GM23338 (cell line): ENCODE results near the gene PDE4C. TPM values are rescaled to one million over a fixed set of nuclear protein-coding genes. Genes with fewer than 3 reads are reported as not detected.

Experiments used
- ATAC-seq: fragments of 200-7000 bp; cut with Tn5 transposase; 3 replicates; pipeline ENCODE4 v1.9.1; 2020
- DNase-seq: peaks from one replicate; pipeline ENCODE4 v3.0.0-alpha.2; 2015; ENCODE audit warnings: low spot score
- H2AFZ ChIP-seq: fragments of 200-600 bp; sonication (generic); 2 replicates; pipeline ENCODE4 v1.8.0; 2016; ENCODE audit warnings: antibody characterized with exemption, mild to moderate bottlenecking, moderate library complexity
- H3F3A ChIP-seq: fragments of 200-600 bp; sonication (generic); replicated peaks from 2 replicates; pipeline ENCODE4 v1.8.0; 2017; ENCODE audit warnings: antibody characterized with exemption, mixed run types, low read depth
- H3K27ac ChIP-seq: fragments of 200-600 bp; sonication (generic); 2 replicates; pipeline ENCODE4 v1.6.1; 2016; ENCODE audit warnings: low read depth
- H3K27me3 ChIP-seq: fragments of 200-600 bp; sonication (generic); 2 replicates; pipeline ENCODE4 v1.8.0; 2016; ENCODE audit warnings: mild to moderate bottlenecking, mixed run types, moderate library complexity; ENCODE audit not compliant: insufficient read depth
- H3K36me3 ChIP-seq: fragments of 200-600 bp; sonication (generic); 2 replicates; pipeline ENCODE4 v1.8.0; 2016; ENCODE audit warnings: mild to moderate bottlenecking; ENCODE audit not compliant: insufficient read depth
- H3K4me1 ChIP-seq: fragments of 200-600 bp; sonication (generic); 2 replicates; pipeline ENCODE4 v1.8.0; 2016; ENCODE audit warnings: mild to moderate bottlenecking, moderate library complexity; ENCODE audit not compliant: insufficient read depth
- H3K4me2 ChIP-seq: fragments of 200-600 bp; sonication (generic); 2 replicates; pipeline ENCODE4 v1.7.1; 2017; ENCODE audit warnings: mixed run types
- H3K4me3 ChIP-seq: fragments of 200-600 bp; sonication (generic); 2 replicates; pipeline ENCODE4 v1.6.1; 2016; ENCODE audit warnings: mixed run types
- H3K79me2 ChIP-seq: fragments of 200-600 bp; sonication (generic); replicated peaks from 2 replicates; pipeline ENCODE4 v1.8.0; 2017; ENCODE audit warnings: mild to moderate bottlenecking; ENCODE audit not compliant: insufficient read depth
- H3K9me2 ChIP-seq: fragments of 200-600 bp; sonication (generic); 2 replicates; pipeline ENCODE4 v1.8.0; 2017; ENCODE audit not compliant: insufficient read depth
- H4K20me1 ChIP-seq: fragments of 200-600 bp; sonication (generic); replicated peaks from 2 replicates; pipeline ENCODE4 v1.8.0; 2017; ENCODE audit warnings: mild to moderate bottlenecking; ENCODE audit not compliant: insufficient read depth
- H3K27ac Mint-ChIP-seq: 2 replicates; pipeline ENCODE4 v1.8.0; 2020; ENCODE audit warnings: inconsistent platforms, mild to moderate bottlenecking, moderate library complexity, mixed read lengths
- H3K27me3 Mint-ChIP-seq: 3 replicates; pipeline ENCODE4 v1.8.0; 2022; ENCODE audit warnings: low read depth, mild to moderate bottlenecking, moderate library complexity, mixed read lengths, inconsistent platforms; ENCODE audit not compliant: insufficient read depth, poor library complexity
- H3K36me3 Mint-ChIP-seq: 3 replicates; pipeline ENCODE4 v1.8.0; 2021; ENCODE audit warnings: low read depth, mild to moderate bottlenecking, inconsistent platforms, moderate library complexity, mixed read lengths
- H3K4me1 Mint-ChIP-seq: 3 replicates; pipeline ENCODE4 v1.8.0; 2020; ENCODE audit warnings: mild to moderate bottlenecking, inconsistent platforms, mixed read lengths
- H3K4me3 Mint-ChIP-seq: 3 replicates; pipeline ENCODE4 v1.8.0; 2021; ENCODE audit warnings: moderate library complexity, mild to moderate bottlenecking, inconsistent platforms, mixed read lengths
- H3K9me3 Mint-ChIP-seq: 3 replicates; pipeline ENCODE4 v1.8.0; 2020; ENCODE audit warnings: moderate library complexity, mild to moderate bottlenecking, inconsistent platforms, mixed read lengths
- CREB1 ChIP-seq: fragments of 250-450 bp; sonication (Bioruptor Pico); IDR thresholded peaks from 2 replicates; pipeline ENCODE4 v1.5.0; 2020; ENCODE audit warnings: low read depth, mild to moderate bottlenecking, moderate library complexity
- CTCF ChIP-seq, 2 experiments: fragments of 200-600 bp in 1 of 2; sonication (generic) in 1 of 2; conservative IDR thresholded peaks; 2 replicates each; pipeline versions ENCODE4 v1.5.1 to v1.6.1; 2016 to 2017; ENCODE audit warnings: antibody characterized with exemption in 2 of 2, low read depth in 2 of 2, mild to moderate bottlenecking in 2 of 2, moderate library complexity in 1 of 2
- ETS1 ChIP-seq: IDR thresholded peaks from 2 replicates; pipeline ENCODE4 v1.6.1; 2016; ENCODE audit warnings: antibody characterized with exemption
- EZH2 ChIP-seq: fragments of 200-600 bp; sonication (generic); IDR thresholded peaks from one replicate; pipeline ENCODE4 v1.8.0; 2017; ENCODE audit warnings: antibody characterized with exemption, mild to moderate bottlenecking, low read depth; ENCODE audit not compliant: unreplicated experiment
- JUNB ChIP-seq: IDR thresholded peaks from one replicate; pipeline ENCODE4 v1.6.1; 2016; ENCODE audit warnings: antibody characterized with exemption; ENCODE audit not compliant: unreplicated experiment
- NANOG ChIP-seq: IDR thresholded peaks from 2 replicates; pipeline ENCODE4 v1.6.1; 2016; ENCODE audit warnings: antibody characterized with exemption, borderline replicate concordance
- REST ChIP-seq: IDR thresholded peaks from one replicate; pipeline ENCODE4 v1.6.1; 2018; ENCODE audit warnings: antibody characterized with exemption; ENCODE audit not compliant: unreplicated experiment
- STAT1 ChIP-seq: IDR thresholded peaks from one replicate; pipeline ENCODE4 v1.6.1; 2016; ENCODE audit warnings: antibody characterized with exemption; ENCODE audit not compliant: unreplicated experiment
- ZNF114 ChIP-seq: fragments of 250-450 bp; sonication (Bioruptor Pico); IDR thresholded peaks from 2 replicates; pipeline ENCODE4 v1.5.0; 2020; ENCODE audit warnings: mild to moderate bottlenecking, moderate library complexity
- ZNF331 ChIP-seq: fragments of 250-450 bp; sonication (Bioruptor Pico); IDR thresholded peaks from 2 replicates; pipeline ENCODE4 v1.5.0; 2020; ENCODE audit warnings: low read depth, mild to moderate bottlenecking, moderate library complexity
- polyA plus RNA-seq: library from polyadenylated mRNA; unstranded; fragments of >200 nt; fragmentation: Nextera tagmentation; extraction: Ambion mirVana; gene quantifications from 2 replicates; pipeline ENCODE4 v1.2.1, GENCODE V29; 2016
- total RNA-seq: library from RNA; depleted of rRNA; stranded (reverse); fragments of >200 nt; shearing (Covaris generic); gene quantifications from 2 replicates; pipeline ENCODE4 v1.2.3, GENCODE V29; 2014

The PDE4C gene
- total and polyA plus RNA-seq, 2 experiments from 2014 or later: 1.6 to 3.6 TPM

GRCh38 chr19:18253130-18253529, 26.9 kb upstream of the PDE4C start (continued):
- TF ChIP-seq REST: no peak
- TF ChIP-seq ETS1: no peak
- no peak for TF ChIP-seq EZH2
- TF ChIP-seq NANOG: no peak

GRCh38 chr19:18252370-18252717, 26.1 kb upstream of the PDE4C start:
- peaks cover 7% of the 10 kb centered on the region for H3F3A ChIP-seq
- H3K9me2 ChIP-seq: no peaks in the 10 kb centered on the region
- DNase-seq (no peak), ATAC-seq (no peak)
- H3K4me1 Mint-ChIP-seq: peaks cover 10% of the 10 kb centered on the region
- H3K36me3 ChIP-seq: no peaks in the 10 kb centered on the region
- TF ChIP-seq JUNB (no peak), ZNF114 (CRISPR knock-in tag) (no peak), CREB1 (CRISPR knock-in tag) (no peak), REST (no peak), ETS1 (no peak), ZNF331 (CRISPR knock-in tag) (no peak), CTCF (conservative IDR thresholded peaks at IDR 0.05; ENCODE audit: low read depth in 2 of 2) (no peak), STAT1 (no peak)
- H3K36me3 Mint-ChIP-seq: no peaks in the 10 kb centered on the region
- H3K9me3 Mint-ChIP-seq: no peaks in the 10 kb centered on the region; the same call in 2 of the 3 replicates
- peaks cover 12% of the 10 kb centered on the region; the same call in 1 of the 2 replicates for H3K4me1 ChIP-seq
- H3K27me3 Mint-ChIP-seq: peaks cover 11% of the 10 kb centered on the region
- no peak overlapping the region for H3K27ac Mint-ChIP-seq
- H2AFZ ChIP-seq: peak overlapping the region; percentile 80; the same call in 1 of the 2 replicates
- no peaks in the 10 kb centered on the region for H3K79me2 ChIP-seq
- no peak overlapping the region for H3K27ac ChIP-seq
- H3K27me3 ChIP-seq: no peaks in the 10 kb centered on the region
- H3K4me3 Mint-ChIP-seq: no peak overlapping the region; the same call in 2 of the 3 replicates
- no peak overlapping the region for H3K4me3 ChIP-seq
- H3K4me2 ChIP-seq: no peak overlapping the region
- H4K20me1 ChIP-seq: no peaks in the 10 kb centered on the region
